GM19099 (cell line): ENCODE results near the gene WDR62.

Experiments
- POLR2A ChIP-seq: IDR thresholded peaks from 3 replicates; pipeline ENCODE4 v1.6.1; 2011; ENCODE audit warnings: low read depth; ENCODE audit not compliant: insufficient read length; ENCODE audit errors: extremely low read depth

Gene WDR62

DNA sequence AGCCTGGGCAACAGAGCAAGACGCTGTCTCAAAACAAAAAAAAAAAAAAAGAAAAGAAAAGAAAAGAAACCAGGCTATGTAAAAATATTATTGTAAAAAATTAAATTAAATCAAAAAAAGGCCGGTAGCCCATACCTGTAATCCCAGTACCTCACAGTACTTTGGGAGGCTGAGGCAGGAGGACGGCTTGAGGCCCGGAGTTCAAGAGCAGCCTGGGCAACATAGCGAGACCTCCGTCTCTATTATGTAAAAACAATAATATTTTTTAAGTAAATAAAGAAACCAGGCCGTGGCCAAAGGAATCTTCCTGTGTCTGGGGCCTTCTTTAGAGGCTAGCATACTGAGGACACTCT lies 84.4 kb downstream of the WDR62 start:
- no peak for TF ChIP-seq POLR2A

DNA sequence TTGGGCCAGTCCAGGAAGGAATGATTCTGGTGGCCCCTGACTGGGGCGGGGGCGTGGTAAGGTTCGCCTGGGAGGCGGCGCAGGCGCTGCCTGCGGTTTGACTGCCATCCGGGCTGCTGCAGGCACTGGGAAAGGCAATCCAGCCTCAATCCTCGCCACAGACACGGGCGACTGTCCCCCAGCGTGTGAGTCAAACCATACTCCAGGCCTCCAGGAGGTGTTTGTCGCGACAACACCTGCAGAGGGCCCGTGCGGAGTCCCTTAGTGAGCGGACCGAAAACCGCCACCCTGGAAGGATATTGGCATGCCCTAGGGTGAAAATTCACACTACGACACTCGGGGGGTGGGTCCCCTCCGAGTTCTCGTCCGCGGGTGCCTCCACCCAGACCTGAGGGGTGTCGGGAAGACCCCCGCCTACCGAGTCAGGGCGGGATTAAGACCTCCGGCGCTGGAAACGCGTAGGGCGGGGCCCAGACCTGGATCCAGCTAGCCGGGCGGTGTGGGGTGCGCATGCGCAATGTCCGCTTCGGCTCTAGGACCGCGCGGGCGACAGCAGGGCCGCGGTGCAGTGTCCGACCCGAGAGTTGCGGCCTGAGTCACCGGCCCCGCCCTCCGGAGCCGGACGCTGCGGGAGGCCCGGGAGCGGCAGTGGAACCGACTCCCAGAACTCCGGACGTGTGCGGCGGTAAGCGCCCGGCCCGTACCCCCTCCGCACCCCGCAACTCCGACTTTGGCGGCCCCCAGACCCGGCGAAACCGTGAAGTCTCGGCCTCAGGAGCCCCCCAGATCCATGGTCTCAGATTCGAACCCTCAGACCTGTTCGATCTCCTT lies 85.0 kb downstream of the WDR62 start, which contains the start of gene CAPNS1:
TSS of gene CAPNS1 (plus strand) at position 594 of the 831 bp plus-strand sequence. CDS start 946 bp downstream, outside the sequence.
- TF ChIP-seq POLR2A, result peak; percentile 82

DNA sequence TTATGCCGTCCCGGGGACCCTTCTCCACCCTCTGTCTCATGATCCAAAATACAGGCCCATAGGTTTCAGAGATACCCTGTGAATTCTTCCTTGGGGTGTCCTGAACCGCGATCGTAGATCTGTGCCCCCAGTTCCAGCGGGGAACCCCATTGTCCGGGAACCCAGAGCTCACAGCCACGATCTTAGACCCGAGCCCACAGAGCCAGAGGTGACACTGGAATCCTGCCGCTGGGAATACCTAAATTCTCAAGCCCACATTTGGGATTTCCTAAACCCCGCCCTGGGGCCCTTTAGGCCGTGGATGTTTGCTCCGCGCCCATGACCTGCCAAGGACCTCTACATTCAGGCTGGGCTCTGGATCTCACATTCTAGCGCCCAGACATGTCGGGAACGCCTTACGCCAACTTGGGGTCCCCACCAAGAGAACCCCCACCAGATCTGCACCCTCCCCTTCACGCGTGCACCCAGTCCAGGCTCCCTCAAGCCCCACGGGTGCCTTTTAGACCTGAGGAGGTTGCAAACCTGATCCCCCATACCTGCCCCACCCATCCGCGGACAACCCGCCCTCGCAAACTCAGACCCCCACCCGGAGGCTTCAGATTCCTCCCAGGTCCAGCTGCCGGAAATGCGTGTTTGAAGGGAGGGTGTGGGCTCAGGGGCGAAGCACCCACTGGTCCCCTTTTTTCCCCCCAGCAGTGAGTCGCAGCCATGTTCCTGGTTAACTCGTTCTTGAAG lies 85.8 kb downstream of the WDR62 start:
- no peak for TF ChIP-seq POLR2A

DNA sequence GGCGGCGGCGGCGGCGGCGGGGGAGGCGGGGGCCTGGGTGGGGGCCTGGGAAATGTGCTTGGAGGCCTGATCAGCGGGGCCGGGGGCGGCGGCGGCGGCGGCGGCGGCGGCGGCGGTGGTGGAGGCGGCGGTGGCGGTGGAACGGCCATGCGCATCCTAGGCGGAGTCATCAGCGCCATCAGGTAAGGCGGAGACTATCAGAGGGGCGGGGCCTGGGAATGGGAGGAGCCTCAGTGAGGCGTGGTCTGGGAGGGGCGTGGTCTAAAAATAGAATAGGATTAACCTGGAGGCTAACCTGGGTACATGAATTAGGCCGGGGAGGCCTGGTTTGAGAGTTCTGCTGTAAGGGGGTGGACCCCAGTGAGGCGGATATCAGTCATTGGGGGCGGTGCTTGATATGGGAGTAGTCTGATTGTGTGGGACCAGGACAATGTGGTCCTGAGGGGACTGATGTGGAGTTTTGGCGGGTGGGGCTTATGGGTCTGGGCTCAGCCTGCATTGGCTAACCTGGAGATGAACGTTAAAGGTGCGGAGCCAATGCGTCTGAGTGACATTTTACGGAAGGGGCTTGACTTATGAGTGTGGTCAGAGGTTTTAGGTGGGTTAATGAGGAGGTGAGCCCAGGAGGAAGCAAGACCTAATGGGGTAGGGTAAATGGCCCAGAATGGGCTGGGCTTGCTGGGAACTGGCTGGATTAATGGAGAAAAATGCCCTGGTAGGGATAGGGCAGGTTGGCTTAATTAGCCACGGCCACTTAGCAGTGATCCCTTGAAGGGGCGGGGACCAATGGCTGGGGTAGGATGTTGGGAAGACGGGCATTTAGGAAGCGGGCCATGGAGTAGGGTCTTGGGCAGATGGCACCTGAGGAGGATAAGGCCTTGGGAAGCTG lies 86.6 kb downstream of the WDR62 start:
- TF ChIP-seq POLR2A, result peak; percentile 22

DNA sequence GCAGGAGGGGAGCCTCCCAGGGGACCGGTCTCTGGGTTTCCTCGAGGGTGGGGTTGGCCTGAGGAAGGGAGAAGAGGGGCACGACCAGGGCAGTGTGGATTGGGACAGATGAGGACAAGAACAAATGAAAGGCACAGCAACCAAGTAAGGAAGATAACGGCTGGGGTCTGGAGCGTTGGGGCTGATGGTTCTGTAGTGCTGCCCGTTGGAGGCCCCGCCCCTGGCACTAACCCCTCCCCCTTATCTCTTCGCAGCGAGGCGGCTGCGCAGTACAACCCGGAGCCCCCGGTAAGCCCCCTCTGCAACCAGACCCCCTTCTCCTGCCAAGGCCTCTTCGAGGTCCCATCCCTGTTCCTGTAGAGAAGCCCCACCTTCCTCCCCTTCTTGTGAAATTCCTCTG lies 87.3 kb downstream of the WDR62 start:
- TF ChIP-seq POLR2A, result no peak

DNA sequence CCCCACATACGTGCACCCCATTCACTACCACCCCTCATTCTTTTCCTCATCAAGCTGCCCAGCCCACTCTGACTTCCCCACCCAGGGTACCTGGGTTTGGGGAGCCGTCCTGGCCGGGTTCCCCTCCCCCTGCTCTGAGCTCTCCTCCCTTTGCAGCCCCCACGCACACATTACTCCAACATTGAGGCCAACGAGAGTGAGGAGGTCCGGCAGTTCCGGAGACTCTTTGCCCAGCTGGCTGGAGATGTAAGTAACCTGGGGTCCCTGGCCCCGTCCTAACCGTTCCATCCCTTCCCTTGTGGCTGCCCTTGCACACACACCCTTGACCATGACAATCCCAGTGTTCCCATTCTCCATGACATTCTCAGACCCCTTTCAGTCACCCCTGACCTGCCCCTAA lies 87.8 kb downstream of the WDR62 start:
- TF ChIP-seq POLR2A, result no peak

DNA sequence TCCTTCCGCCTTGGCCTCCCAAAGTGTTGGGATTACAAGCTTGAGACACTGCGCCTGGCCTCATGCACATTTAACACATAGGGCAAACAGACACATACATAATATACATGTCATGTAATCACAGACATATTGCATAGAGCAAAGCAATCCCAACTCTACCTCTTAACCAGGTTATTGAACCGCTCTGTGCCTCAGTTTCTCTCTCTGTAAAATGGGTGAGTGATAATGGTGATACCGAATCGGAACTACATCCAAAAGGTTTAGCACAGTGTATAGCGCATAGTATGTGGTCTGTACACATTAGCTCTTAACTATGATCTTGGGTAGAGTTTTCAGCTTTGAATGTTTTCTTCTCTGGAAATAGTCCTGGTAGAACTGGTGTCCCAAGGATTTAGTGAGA lies 89.9 kb downstream of the WDR62 start:
- TF ChIP-seq POLR2A, result no peak

DNA sequence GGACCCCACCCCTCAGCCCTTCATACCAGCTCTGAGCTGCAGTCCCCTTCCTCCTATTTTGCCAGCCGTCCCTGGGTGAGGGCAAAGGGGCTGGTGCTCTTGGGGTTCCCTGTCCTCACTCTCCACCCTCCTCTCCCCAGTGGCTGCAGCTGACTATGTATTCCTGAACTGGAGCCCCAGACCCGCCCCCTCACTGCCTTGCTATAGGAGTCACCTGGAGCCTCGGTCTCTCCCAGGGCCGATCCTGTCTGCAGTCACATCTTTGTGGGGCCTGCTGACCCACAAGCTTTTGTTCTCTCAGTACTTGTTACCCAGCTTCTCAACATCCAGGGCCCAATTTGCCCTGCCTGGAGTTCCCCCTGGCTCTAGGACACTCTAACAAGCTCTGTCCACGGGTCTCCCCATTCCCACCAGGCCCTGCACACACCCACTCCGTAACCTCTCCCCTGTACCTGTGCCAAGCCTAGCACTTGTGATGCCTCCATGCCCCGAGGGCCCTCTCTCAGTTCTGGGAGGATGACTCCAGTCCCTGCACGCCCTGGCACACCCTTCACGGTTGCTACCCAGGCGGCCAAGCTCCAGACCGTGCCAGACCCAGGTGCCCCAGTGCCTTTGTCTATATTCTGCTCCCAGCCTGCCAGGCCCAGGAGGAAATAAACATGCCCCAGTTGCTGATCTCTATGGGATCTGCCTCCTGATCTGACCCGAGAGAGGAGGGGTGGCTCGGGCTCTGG lies 95.1 kb downstream of the WDR62 start:
- TF ChIP-seq POLR2A, result no peak

DNA sequence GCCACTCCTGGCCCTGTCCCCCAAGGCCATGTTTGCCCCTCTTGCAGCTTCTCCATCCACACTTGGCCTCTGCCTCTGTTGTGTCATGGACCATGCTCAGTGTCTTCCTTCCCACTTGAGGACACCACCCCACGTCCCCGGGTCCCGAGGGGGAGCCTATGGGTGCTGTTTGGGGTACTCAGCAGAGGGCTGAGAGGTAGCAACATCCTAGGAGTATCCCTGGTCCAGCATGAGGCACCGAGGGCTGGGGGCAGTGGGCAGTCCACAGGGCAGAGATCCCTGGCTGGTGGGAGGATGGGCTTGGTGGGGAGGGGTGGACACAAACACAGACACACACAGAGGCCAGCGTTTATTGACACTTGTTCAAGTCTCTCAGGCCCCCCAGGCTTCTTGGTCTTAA lies 95.9 kb downstream of the WDR62 start:
- no peak for TF ChIP-seq POLR2A

DNA sequence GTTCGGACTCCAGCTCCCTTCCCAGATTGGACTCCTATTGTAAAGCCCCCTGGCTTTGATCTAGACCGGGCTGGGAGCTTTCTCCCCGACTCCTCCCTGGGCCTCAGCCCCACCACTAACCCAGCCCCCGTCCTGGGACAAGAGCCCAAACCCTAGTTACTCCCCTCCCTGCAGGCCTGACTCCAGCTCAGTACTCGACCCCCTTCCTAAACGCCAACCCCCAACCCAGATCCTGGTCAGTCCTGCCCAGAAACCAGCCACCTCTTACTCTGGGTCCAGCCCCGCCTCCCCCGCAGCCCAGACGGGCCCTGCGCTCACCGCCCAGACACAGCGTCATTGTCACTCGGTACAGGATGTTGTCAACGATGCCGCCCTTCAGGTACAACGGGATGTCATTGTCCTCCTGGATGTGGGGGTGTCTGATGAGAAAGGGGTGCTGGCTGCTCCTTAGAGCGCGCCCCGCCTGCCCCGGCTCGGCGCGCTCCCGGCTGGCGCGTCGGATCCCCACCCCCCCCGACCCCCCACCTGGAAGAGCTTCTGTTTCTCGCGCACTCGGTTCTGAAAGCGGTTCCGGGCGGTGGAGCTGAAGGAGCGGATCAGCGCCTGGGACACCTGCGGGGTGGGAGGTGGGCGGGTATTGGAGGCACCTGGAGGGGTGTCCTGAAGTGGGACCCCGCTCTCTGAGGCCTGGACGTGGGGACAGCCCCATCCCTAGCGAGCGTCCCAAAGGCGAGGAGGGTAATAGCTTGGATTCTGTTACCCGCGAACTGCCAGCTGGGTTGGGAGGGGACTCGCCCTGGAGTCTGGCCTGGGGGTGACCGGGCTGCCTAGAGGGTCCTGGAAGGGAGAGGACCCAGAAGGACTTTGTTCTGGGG lies 96.7 kb downstream of the WDR62 start:
- TF ChIP-seq POLR2A, result no peak

DNA sequence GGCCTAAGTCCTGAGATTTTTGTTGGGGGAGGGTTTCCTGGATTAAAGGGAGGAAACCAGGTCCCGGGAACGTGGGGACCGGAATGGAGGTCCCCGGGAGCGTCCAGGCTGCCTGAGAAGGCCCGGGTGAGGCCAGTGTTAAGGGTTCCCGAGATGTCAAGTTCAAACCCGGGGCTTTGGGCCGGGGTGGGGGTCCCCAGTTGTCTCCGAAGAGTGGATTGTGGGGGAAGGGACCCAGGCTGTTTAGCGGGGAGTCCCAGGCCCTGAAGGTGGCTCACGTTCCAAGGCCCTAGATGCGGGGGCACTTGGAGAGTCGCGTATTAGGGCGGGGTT lies 97.3 kb downstream of the WDR62 start:
- TF ChIP-seq POLR2A, result no peak

DNA sequence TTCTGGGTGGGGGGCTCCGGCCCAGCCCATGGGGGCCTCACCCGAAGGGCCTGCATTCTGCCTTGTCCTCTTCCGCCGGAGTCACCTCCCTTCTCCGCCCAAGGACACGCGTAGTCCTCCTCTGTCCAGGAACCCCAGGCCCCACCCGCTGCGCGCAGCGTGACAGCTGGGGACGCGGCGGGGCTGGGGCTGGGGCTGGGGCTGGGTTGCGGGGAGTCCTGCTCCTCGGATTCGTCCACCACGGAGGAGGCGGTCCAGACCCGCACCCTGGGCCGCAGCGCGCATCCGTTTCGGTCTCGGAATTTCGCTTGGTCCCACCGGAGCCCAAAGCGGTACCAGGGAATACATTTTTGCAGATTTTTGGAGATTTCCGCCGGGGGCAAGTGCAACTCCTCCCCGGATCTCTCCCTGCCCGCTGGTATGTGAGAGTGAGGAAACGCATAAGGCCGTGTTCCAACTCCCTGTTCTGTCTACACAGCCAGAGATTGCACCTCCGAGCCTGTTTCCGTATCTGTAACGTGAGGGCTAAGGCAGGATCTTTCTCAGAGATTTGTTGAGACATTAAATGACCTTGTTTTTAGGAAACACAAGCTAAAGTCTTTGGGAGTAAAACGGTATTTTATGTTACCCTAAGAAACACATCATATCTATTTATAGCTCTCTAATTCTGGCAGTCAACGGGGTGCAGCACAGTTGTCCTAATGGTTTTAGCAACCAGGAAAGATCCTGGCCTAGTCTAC lies 97.8 kb downstream of the WDR62 start, which contains the start of gene COX7A1:
TSS of gene COX7A1 (minus strand) at position 96 of the 740 bp plus-strand sequence. CDS start at position 56, 40 bp downstream.
- no peak for TF ChIP-seq POLR2A

DNA sequence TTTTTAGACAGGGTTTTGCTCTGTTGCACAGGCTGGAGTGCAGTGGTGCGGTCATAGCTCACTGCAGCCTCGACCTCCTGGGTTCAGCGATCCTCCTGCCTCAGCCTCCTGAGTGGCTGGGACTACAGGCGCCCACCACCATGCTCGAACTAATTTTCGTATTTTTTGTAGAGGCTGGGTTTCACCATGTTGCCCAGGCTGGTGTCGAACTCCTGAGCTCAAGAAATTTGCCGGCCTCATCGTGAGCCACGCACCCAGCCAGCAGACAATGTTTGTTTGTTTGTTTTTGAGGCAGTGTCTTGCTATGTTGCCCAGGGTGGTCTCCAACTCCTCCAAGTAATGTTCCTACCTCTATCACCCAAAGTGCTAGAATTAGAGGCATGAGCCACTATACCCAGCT lies 98.4 kb downstream of the WDR62 start:
- no peak for TF ChIP-seq POLR2A
